G401.6 (cell line): ENCODE results near the gene KLHL3.
"Not testable (repeated sequence)": the region's sequence is repeated elsewhere in the genome, so short reads cannot be mapped to it uniquely, and the experiment has no call there.

Source experiments
- FAIRE-seq: peaks from 2 replicates; lab custom pipeline; 2012; peaks lifted over from hg19 to GRCh38; lab: Jason Lieb, UNC

Gene KLHL3, protein sequence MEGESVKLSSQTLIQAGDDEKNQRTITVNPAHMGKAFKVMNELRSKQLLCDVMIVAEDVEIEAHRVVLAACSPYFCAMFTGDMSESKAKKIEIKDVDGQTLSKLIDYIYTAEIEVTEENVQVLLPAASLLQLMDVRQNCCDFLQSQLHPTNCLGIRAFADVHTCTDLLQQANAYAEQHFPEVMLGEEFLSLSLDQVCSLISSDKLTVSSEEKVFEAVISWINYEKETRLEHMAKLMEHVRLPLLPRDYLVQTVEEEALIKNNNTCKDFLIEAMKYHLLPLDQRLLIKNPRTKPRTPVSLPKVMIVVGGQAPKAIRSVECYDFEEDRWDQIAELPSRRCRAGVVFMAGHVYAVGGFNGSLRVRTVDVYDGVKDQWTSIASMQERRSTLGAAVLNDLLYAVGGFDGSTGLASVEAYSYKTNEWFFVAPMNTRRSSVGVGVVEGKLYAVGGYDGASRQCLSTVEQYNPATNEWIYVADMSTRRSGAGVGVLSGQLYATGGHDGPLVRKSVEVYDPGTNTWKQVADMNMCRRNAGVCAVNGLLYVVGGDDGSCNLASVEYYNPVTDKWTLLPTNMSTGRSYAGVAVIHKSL

GRCh38 chr5:137735555-137736284 is at the start of gene KLHL3:
Gene KLHL3, minus strand, starts transcription at chr5:137736089. Its CDS starts 443 bp downstream, at chr5:137735646.
- FAIRE-seq: no peak

DNA sequence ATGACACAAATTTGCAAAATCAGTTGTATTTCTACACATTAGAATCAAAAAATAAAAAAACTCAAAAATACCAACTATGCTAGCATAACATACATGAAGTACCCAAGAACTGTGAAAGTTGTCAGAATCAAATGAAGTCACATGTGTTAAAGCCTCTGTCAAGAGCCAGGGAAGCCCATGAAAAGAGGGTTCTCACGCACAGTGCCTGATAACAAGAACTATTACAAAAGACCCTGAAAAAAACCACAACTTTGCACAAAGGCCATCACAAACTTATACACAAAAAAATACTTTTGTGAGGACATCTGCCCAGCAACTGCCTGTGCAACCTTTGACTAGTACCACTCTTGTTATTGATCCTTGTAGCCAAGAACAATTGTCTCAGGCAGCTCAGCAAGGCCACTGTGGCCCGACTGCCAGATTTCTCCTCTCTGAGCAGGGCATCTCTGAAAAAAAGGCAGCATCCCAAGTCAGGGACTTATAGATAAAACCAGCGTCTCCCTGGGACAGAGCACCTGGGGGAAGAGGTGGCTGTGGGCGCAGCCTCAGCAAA is 47.2 kb upstream of the KLHL3 start:
- FAIRE-seq: no peak

DNA sequence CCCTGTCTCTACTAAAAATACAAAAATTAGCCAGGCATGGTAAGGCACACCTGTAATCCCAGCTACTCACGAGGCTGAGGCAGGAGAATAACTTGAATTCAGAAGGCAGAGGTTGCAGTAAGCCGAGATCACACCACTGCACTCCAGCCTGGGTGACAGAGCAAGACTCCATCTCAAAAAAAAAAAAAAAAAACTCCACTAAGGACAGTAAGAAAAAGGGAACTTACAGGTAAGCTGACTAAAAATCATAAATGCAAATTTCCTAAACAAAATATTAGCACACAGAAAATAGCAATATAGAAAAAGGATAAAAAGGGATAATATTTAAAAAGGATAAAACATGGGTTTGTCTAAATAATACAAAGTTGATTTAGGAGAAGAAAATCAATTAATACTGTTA is 46.2 kb upstream of the KLHL3 start:
- FAIRE-seq: no peak

DNA sequence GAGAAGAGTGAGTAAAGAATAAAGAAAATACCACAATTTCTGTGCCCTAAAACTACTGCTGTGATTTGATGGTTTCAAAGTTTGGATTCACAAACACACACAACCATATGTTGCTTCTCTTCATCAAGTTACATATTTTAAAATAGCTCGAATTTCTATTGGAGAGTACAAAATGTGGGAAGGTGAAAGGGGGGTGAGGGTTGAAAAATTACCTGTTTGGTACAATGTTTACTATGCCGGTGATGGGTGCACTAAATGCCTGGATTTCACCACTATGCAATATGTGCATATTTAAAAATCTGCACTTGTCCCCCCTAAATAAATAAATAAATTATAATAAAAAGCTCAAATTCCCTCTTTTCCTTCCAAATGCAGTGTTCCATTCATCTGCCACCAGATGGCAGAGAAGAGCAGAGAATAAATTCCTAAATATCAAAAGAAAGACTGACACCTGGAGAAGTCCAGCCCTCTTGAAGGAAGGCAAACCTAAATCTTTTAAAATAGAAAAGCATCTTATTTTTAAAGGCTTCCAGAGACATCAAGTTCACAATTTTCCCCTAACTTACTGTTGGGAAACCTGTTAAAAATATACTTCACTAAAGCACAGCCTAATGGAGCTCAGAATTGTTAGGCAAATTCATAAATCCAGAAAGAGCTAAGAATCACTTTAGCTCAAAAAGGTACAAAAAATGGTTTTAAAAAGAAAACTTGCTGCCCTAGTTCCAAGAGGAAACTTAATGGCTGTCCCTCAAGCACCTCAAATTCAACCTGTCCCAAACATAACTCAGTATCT is 43.1 kb upstream of the KLHL3 start:
- FAIRE-seq: peak; percentile 97

DNA sequence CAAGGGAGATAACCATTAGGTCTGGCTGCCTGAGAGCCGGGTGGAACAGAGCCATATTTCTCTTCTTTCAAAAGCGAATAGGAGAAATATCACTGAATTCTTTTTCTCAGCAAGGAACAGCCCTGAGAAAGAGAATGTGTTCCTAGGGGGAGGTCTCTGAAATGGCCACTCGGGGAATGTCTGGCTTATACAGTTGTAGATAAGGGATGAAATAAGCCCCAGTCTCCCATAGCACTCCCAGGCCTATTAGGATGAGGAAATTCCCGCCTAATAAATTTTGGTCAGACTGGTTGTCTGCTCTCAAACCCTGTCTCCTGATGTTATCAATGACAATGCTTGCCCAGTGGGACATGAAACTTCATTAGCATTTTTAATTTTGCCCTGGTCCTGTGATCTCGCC is 32.0 kb upstream of the KLHL3 start:
- FAIRE-seq: not testable (repeated sequence)

DNA sequence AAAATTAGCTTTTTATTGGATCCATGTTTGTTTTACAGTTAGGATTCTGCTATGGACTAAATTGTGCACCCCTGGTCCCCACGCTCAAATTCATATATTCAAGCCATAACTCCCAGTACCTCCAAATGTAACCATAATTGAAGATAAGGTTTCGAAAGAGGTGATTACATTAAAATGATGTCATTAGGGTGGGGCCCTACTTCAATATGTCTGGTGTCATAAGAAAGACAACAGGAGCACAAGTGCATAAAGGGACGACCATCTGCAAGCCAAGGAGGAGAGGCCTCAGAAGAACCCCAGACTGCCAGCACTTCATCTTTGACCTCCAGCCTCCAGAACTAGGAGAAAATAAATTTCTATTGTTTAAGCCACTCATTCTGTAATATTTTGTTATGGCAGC is 25.7 kb upstream of the KLHL3 start:
- no peak for FAIRE-seq

DNA sequence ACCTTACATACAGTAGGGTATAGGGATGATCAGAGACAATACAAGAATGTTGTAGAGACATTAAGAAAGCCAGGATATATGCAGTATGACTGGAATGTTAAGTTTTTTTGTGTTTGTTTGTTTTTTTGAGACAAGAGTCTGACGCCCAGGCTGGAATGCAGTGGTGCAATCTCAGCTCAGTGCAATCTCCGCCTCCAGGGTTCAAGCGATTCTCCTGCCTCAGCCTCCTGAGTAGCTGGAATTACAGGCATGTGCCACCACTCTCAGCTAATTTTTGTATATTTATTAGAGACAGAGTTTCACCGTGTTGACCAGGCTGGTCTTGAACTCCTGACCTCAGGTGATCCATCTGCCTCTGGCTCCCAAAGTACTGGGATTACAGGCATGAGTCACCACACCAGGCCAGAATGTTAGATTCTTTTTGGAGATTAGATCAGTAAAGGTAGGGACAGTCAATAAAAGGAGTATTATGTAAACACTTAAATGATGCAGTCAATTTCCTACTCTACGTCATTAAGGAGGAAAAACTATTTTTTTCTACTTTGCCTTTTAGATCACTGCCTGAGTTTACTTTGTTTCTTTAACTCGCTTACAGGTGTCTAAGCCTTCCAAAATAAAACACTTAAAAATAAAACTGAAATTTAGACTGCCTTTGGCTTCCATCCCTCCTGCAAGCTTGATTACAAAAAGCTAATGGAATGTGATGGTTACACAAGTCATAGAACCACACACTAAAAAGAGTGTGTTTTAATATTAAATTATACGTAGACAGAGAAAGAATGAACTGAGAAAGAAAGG is 25.0 kb upstream of the KLHL3 start:
- FAIRE-seq: no peak

GRCh38 chr5:137760294-137760693 is 24.4 kb upstream of the KLHL3 start:
- FAIRE-seq: no peak

- no peak for FAIRE-seq
Measured at GRCh38 chr5:137758715-137759306, 22.9 kb upstream of the KLHL3 start.

DNA sequence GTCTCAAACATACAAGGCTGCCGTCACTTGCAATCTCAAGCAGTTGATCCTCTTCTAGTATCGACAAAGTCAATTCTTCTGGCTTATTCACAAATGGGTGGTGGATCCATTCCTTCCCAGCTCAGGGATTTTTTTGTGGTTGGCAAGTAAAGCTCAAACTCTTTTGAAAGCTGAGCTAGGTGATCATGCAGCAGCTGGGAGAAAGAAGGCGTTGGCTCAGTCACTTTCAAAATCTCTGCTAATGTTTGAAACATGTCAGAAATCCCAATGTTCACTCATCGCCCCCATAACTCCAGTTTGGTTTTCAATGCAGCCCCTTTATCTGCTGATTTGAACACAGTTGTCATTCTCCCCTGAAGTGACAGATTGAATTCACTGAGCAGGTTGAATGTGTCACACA is 22.2 kb upstream of the KLHL3 start:
- no peak for FAIRE-seq

- FAIRE-seq: no peak
Measured at GRCh38 chr5:137757634-137758033, 21.7 kb upstream of the KLHL3 start.

GRCh38 chr5:137754961-137755762 is 19.3 kb upstream of the KLHL3 start:
- FAIRE-seq: no peak

DNA sequence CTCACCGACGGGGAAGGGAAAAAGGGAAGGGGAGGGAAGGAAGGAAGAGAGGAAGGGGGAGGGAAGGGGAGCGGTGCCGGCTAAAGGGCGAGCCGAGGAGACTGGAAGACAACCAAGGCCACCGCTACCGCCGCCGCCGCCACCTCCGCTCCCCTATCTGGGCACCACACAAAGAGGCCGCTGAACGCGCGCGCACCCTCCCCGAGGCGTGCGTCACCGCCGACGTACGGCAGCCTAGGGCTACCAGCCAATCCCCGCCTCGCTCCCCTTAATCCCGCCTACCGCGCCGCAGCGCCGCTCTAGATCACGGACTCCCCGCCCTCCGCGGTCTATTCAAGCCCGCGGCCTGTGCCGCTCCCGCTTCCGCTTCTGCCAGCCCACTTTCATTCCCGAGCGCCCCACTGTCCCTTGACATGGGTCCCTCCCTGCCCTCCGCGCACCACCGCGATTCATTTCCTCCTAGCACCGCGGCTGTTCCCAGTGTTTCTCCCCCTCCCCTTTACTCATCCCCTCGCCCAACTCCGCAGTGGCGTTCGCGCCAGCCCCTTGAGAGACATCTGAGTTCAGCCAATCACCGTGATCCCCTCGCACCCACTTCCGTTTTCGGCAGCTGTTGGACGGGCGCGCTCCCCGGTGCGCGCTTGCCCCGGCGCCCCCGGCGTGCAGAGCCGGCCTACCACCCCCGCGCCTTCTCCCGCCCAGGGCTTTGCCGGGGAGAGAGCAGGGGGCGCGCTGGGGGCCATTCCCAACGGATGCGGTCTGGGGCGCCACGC is 18.5 kb upstream of the KLHL3 start, which contains the start of gene HNRNPA0:
Gene HNRNPA0, minus strand, starts transcription at position 176 of the 773 bp plus-strand sequence. CDS start 297 bp downstream, outside the sequence.
- FAIRE-seq: peak; percentile 94

DNA sequence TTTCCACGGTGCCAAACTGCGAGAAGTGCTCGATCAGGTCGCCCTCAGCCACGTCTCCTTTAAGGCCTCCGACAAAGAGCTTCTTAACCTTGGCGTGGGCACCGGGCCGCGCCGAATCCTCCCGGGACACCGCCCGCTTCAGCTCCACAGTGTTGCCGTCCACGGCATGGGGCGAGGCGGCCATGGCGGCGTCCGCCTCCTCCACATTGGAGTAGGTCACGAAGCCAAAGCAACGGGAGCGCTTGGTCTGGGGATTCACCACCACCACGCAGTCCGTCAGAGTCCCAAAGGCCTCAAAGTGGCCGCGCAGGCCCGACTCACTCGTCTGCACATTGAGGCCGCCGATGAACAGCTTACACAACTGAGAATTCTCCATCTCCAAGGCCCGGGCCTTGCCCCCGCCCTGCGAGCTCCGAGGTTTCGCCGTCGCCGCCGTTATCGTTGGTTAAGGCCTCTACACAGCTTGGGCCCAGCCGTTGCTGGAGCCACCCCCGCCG is 17.9 kb upstream of the KLHL3 start:
- no peak for FAIRE-seq

DNA sequence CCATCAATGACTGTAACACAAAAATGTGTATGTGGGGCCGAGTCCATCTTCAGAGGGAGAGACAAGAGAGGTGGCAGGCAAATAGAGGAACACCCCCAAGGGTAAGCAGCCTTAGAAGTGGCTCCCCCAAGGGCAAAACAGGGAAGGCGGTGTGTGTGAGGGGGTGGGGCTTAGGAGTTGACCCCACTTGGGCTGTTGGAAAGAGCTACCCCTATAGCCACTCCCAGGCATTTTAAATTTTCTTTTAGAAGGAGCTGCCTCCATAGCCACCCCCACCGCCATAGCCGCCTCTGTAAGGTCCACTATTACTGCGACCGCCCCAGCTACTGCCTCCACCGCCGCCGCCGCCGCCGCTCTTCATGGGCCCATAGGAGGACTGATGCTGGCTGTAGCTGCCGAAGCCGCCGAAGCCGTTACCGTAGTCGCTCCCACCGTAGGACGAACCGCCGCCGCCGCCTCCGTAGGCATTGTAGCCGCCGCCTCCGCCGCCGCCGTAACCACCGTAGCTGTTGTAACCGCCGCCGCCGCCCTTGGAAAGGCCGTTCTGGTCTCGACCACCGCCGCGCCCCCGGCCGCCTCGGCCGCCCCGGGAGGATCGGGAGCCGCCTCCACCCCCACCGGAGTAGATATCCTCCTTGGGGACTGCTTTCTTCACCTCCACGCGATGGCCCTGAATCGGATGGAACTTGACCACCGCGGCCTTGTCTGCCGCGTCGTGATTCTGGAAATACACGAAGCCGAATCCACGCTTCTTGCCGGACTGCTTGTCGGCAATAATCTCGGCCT is 17.2 kb upstream of the KLHL3 start:
- no peak for FAIRE-seq

GRCh38 chr5:137751869-137752491 is 16.1 kb upstream of the KLHL3 start:
- peak; percentile 95 for FAIRE-seq

- no peak for FAIRE-seq
Measured at GRCh38 chr5:137750436-137750835, 14.5 kb upstream of the KLHL3 start.

DNA sequence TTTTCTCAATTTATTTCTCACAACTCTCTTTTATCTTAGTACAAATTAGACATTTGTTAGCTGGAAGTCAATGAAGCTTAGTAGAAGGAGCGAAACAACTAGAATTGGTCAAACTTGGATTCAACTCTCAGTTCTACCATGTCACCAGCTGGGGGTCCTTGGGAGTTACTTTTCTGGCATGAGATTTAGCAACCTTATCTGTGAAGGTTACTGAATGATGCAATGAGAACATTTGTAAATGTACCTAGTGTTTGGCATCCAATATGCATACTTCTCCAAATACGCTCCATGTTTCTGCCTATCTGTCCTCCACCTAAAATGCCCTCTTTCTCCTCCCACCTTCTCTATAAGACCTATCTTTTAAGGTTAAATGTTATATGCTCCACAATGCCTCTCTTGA is 12.0 kb upstream of the KLHL3 start:
- no peak for FAIRE-seq
